ENCODE measurements around the gene ANP32A. TPM values are rescaled to one million over a fixed set of nuclear protein-coding genes. Genes with fewer than 3 reads are reported as not detected.
"Not testable (repeated sequence)": the region's sequence is repeated elsewhere in the genome, so short reads cannot be mapped to it uniquely, and the experiment has no call there.

Gene ANP32A
- polyA plus RNA-seq, 10 donors: 155 to 212 (median 171) TPM

- DNase-seq: not testable (repeated sequence)
Observed at GRCh38 chr15:68759982-68760579, 60.6 kb downstream of the ANP32A start.

DNA sequence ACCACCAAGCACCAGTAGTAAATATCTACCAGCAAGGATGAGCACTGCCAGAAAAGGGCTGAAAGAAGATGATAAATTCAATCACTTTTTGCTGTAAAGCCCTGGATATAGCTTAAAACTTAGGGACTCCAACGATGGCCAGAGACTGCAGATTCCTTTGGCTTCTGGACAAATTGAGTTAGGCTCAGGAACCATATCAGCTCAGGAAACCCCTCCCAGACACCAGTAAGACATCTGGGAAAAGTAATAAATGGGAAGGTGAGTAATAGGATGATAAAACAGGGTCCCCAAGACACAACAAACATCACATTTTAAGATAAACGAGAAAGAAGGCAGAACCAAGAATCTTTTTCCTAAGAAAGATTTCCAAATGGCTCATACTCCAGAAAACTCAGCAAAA lies 65.0 kb downstream of the ANP32A start:
- no peak for DNase-seq

DNA sequence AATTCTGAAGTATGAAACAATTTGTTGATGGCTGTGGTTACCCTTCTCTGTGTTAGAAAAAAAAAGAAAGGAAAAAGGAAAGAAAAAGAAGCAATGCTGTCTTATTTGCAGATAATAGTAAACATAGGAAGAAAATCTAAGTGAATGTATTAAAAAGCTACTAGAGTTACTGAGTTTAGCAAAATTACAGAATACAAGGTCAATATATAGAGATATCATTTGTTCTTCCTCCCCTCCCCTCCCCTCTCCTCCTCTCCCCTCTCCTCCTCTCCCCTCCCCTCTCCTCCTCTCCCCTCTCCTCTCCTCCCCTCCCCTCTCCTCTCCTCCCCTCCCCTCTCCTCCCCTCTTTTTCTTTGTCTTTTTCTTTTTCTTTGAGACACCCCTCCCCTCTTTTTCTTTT lies 69.1 kb downstream of the ANP32A start:
- no peak for DNase-seq

- peak; percentile 43 to 82 (median 47) for DNase-seq
Observed at GRCh38 chr15:68749793-68750192, 70.9 kb downstream of the ANP32A start.

DNA sequence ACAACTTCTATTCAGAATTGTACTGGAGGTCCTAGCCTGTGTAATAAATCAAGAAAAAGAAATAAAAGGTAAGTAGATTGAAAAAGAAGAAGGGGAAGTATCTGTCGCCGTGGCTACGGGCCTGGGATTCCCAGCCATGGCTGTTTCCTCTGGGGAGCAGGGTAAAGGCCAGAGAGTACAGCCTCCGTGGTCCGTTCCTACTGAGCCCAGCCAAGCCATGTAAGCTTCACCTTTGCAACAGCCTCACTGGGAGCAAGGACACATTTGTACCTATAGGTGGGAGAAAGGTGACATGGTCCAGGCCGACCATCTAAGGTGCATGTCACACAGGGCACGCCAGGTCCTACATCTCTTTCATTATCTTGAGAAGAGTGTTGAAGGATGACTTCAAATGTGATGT lies 71.3 kb downstream of the ANP32A start:
- DNase-seq: no peak

DNA sequence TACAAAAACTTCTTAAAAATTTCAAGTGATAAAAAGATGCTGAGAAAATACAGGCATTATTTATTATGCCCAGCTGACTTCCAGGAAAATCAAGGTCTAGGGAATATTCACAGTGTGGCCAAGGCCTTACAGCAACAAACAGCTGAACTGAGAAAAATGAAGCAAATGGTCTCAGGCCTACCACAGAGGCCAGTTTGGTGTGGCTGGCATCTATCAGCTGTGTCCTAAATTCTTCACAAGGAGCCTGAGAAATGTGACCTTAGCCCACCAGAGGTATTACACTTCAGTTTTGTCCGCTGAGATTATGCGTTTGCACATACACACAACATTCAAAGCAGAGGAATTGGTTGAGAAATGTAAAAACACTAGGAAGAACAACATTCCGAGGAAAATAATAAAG lies 77.4 kb downstream of the ANP32A start:
- no peak for DNase-seq

- no peak for DNase-seq
Observed at GRCh38 chr15:68739390-68740080, 81.2 kb downstream of the ANP32A start.

DNA sequence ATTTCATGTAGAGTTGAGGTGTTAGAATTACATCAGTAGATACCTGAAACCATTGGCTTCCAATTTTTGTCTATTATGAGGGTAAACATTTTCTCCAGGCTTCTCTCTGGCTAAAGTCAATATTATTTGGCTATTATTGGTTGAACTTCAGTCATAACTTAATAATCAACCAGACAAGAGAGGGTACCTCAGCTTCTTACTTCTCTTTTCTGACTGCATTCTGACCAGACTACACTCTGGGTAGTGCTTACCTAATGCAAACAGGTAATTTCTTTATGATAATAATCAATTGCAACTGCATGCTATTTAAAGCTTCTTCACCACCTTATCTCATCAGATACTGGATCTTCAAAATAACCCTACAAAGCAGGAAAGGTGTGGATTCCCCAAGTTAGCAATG lies 85.1 kb downstream of the ANP32A start:
- no peak for DNase-seq

GRCh38 chr15:68734881-68735280 lies 85.8 kb downstream of the ANP32A start:
- no peak for DNase-seq

GRCh38 chr15:68734352-68734751 lies 86.3 kb downstream of the ANP32A start:
- DNase-seq: no peak

GRCh38 chr15:68733666-68734065 lies 87.0 kb downstream of the ANP32A start:
- DNase-seq: no peak

- DNase-seq: no peak
Observed at GRCh38 chr15:68732451-68732850, 88.2 kb downstream of the ANP32A start.

DNA sequence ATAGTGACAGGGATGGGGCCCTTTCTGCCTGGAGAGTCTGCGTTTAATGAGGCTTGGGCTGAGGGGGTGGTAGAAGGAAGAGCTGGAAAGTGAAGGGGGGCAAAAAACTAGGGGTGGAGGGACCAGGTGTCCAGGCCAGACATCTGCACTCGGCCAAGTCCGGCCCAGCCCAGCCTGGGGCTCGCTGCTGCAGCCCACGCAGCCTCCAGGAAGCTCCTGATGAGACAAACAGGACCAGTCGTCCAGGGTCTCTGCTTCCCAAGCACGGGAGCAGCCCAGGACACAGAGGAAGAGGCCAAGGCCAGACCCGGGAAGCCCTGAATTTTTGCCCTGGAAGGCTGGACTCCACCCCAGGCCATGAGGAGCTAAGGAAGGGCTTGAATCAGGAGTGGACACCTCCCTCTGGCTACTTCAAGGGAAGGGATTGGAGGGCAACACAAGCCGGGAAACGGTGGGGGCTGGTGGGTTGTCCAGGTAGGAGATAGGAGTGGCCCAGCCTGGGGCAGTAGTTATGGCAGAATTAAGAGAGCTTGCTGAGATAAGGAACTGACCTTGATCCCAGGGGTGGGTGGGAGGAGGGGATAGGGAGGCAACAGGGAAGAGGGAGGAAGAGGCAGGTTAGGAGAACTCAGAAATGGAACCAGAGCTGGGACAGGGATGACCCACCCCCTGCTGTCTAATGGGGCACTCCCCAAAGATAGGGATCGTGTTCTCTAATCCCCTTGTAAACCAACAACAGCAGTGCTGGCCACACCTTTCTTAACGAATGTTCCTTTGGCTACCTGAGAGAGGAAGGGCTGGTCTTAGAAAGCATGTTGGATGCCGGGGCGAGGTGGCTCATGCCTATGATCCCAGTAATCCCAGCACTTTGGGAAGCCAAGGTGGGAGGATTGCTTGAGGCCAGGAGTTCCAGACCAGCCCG lies 89.5 kb downstream of the ANP32A start:
- DNase-seq: peak; percentile 5 to 74 (median 48)

- peak; percentile 34 to 84 (median 55) for DNase-seq
Observed at GRCh38 chr15:68730471-68730919, 90.2 kb downstream of the ANP32A start.

DNA sequence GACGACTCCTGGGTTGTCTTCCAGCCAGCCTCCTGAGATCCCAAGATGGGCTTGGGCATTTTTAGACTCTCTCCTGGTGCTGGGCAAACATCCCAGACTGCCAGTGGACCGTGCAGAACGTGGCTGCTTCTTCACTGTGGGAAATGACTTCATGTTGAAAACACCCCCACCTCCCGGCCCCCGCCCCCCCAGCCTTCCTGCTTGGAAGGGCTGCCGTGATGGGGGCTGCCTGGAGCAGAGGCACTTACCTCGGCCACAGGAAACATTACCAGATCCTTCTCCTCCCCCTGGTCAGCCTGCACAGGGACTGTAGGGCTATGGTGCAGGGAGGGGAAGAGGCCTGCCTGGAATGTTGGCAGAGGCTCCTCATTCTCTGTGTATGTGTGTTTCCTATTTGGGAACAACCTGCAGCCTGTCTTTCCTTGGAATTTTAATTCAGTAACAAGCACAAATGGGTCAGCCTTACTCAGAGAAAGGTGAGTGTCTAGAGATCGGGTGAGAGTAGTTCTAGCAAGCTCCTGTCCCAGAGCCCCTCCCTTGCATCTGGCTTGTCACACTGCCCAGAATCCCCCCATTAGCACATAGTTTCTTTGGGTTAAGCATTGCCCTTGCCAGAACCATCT lies 90.8 kb downstream of the ANP32A start:
- peak; percentile 9 to 71 (median 40) for DNase-seq

Other genes starting within 250 kb of the ANP32A start
- gene CORO2B, start 241.9 kb downstream of the ANP32A start, polyA plus RNA-seq (ENCODE audit: insufficient read length in 10 of 10): 1 to 10 TPM; 4.9 to 7.5 (median 6.0) TPM
- gene SPESP1, start 109.6 kb upstream of the ANP32A start, polyA plus RNA-seq (ENCODE audit: insufficient read length in 10 of 10): 1 to 10 TPM; 1.6 to 6.0 (median 2.6) TPM
- gene NOX5, start 193.8 kb upstream of the ANP32A start, polyA plus RNA-seq (ENCODE audit: insufficient read length in 10 of 10): under 1 TPM; 0.11 to 0.52 (median 0.24) TPM

Data from muscle of back (tissue), 11 donors.